Measurements from ENCODE around the gene STXBP6.
"Not testable (repeated sequence)": the region's sequence is repeated elsewhere in the genome, so short reads cannot be mapped to it uniquely, and the experiment has no call there.

The STXBP6 gene

DNA sequence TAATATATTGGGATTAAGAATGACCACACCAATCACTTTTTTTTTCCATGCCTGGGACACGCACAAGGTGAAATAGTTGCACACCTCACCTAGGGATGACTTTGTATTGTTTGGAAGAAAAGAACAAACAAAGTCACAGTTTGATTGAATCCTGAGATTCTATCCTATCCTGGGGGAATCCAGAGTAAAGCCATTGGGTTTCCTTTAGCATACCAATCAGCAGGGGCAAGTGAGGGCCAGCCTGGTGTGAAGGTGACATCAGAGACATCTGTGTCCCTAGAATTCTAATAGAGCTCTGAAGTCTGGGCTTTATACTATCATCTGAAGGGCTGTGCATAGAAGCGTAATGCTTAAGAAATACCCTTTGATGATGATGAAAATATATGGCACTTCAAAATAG is 199.9 kb downstream of the STXBP6 start:
- DNase-seq, result no peak

GRCh38 chr14:24849471-24849870 is 200.5 kb downstream of the STXBP6 start:
- DNase-seq, result no peak

DNA sequence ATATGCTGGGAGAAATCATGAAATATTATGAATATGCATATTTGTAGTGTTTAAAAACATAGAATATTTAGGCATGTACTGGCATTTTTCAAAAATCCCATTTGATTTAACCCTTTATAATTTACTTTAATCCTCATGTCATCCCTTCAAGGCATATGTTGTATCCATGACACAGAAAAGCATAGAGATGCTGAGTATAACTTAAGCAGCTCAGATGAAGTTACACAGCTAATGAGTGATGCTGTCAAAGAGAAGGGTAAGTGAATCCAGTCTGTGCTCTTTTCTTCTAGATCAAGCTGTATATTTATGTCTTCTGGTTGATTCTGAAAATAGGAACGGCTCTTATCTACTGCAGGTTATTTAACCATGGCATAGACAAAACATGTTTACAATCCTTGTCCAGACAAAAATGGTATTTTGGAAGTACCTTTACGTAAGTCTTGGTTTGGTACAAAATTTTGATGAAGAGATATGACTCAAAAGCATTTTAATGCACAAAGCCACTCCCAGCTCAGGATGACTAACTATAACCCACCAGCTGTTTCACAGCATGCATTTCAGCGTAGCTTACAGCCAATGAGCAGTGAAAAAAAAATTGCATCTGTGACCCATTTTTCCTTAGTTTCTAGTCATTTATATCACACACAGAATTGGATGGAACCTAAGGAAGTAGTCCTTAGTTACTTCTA is 201.7 kb downstream of the STXBP6 start:
- no peak for DNase-seq

DNA sequence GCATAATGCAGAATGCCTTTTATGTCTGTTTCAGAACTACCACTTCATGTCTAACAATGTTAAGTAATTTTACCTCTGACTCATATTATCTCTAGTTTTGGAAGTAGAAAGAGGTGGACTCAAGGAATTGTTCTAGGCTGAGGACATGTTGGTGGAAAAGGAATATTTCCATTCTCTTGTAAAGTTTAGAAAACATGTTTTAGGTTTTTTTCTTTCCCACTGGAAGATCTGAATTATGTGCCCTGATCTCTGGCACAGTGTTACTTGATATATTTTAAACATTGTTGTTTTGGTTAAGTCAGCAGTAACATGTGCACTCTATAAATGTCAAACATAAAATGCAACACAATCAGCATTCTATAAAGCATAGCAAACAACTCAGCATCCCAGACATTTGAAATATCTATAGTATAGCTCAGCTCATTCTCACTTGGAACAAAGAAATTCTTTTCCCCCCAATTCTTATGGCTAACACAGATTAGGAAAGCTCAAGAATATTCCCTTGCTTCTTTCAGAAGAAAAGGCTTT is 202.3 kb downstream of the STXBP6 start:
- no peak for DNase-seq

GRCh38 chr14:24846261-24846660 is 203.7 kb downstream of the STXBP6 start:
- DNase-seq, result no peak

- no peak for DNase-seq
Measured at GRCh38 chr14:24845851-24846250, 204.1 kb downstream of the STXBP6 start.

- no peak for DNase-seq
Measured at GRCh38 chr14:24844011-24844410, 205.9 kb downstream of the STXBP6 start.

- DNase-seq, result no peak
Measured at GRCh38 chr14:24843494-24843893, 206.5 kb downstream of the STXBP6 start.

DNA sequence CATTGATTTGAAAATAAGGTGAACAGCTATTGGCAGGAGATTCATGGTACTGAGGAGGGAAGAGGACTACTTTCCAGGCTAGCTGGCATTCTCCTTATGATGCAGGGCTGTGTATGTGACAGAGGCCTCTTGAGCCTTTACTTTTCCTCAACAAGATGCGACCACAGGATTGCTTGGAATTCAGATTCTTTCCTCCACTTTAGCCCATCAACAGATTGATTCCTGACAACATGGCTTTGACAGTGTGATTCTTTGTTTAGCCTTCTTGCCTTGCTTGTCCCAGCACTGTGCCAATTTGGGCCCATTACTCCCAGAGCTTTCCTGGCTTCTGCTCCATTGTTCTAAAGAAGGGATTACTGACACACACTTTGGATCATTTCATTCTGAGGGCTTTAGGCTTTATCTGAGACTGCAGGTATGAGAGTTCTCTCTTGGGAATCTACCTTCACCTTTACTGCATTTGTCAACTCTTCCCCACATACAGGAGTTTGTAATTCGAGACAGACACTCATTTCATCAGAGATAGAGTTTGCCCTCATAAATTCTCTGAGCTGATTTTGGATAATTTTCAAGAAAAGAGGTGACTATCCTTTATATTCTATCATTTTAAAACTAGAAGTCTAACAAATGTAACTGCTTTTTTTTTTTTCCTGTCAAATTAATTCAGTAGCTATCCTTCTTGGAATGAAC is 209.6 kb downstream of the STXBP6 start:
- no peak for DNase-seq

GRCh38 chr14:24839617-24840203 is 210.2 kb downstream of the STXBP6 start:
- DNase-seq, result no peak

DNA sequence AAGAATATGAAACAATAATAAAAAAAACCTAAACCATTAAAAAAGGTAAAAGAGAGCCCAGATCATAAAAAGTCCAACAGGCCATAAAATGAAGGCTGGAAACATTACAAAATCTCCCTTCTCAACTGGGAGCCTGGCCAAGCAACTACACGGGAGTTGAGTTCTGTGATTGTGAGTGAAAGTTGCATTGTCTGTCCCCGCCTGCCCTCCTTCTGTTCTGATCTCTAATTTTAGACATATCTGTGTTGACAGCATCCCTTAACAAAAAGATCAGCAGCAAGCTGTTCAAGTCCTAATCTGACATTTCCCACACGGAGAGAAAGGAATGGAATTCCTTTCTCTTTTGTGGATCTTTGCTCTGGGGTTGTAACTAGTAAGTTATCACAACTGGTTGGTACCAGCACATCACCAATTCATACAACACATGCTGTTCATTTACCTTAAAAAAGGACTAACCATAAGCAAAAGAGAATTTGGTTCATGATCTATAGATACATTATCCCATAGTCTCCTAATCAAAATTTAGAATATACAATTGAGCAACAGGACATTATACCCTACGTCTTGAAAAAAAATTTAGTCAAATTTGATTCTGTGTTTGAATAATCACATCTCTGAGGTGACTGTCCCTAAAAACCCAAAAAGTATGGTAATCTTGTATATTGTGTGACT is 210.9 kb downstream of the STXBP6 start:
- DNase-seq, result peak; percentile 57

GRCh38 chr14:24837280-24838046 is 212.5 kb downstream of the STXBP6 start:
- DNase-seq, result peak; percentile 18

- DNase-seq, result not testable (repeated sequence)
Measured at GRCh38 chr14:24836324-24836723, 213.6 kb downstream of the STXBP6 start.

- DNase-seq, result no peak
Measured at GRCh38 chr14:24834956-24835355, 215.0 kb downstream of the STXBP6 start.

DNA sequence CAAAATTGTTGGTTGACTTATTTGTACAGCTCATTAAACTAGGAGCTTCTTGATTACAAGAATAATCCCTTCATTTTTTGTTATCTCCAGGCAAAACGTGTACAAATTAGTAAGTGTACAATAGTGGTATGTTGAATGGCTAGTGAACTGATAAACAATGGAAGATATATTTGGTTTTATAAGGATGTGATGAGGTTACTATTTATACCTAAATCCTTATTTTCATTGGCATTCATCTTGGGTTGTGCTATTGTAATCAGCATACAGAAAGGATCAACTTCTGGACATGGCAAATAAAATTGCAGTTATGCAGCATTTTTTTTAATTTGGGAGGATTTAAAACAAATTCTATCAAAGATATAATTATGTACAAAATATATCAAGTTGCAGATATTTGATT is 216.6 kb downstream of the STXBP6 start:
- no peak for DNase-seq

DNA sequence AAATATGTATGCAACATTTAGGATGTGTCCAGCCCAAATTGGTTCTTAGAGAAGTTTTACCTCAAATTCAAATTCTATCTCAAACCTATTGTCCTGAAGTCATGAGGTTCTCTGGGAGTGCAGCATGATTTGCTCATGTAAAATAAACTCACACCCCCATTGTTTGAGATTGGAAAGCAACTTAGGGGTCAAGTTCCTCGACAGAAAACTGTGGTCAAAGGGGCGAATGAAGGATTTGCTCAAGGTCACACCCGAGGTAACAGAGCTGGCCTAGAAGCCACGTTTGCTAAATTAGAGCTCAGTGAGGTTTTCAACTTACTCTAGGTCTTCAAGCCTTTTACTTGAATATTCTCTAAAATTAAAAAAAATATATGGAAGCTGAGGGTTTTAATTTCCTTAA is 218.3 kb downstream of the STXBP6 start:
- DNase-seq, result no peak

DNA sequence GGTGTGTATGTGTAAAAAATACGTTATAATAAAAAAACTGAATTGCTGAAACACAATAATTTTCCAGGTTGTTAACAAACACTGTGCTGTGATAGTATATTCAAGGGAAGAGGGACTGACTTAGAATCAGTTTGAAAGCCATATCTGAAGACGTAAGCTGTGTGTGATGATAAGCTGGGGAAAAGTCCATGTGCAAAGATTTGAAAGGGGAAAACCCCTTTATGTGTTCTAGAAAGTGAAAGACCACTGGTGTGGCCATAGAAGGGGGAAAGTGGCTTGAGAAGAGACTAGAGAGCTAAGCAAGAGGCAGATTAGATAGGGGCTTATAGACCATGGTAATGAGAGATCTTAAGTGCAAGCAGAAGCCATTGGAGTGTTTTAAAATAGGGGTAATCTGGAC is 220.1 kb downstream of the STXBP6 start:
- DNase-seq, result no peak

DNA sequence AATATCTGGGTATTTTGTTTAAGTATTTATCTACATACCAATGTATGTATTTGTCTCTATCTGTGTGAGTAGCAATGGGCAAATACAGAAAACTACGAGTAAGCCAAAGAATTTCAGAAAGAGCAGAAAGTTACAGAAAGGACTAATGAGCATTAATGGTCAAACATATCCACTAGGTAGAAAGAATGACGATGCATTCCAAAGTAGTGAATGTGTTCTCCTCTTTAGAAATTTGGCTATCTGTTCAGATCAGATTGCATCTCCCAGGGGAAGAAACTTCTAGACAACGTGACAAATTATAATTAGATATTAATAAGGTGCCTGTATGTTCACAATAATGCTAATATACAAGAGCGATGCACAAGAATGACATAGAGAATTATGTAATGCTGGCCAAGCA is 221.5 kb downstream of the STXBP6 start:
- DNase-seq, result no peak

- DNase-seq, result no peak
Measured at GRCh38 chr14:24826390-24826789, 223.6 kb downstream of the STXBP6 start.

DNA sequence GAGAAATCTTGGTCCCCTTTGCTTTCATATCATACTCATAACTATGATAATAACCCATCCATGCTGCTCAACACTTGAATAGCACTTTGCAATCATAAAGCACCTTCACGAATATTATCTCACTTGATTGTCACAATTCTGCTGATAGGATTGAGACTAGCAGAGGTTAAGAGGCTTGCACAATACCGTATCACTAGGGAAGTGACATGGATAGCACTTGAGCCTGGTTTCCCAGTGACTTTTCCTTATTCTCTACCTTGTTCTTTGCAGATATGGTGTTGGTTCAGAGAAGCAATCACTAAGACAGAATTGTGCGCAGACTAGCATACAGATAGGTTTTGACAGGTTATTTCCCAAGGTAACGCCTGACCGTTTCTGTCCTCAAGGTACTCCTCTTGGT is 229.3 kb downstream of the STXBP6 start:
- no peak for DNase-seq

- no peak for DNase-seq
Measured at GRCh38 chr14:24818823-24819341, 231.1 kb downstream of the STXBP6 start.

GRCh38 chr14:24818058-24818822 is 231.7 kb downstream of the STXBP6 start:
- no peak for DNase-seq
